ENCODE results near the gene STMND1.
A peak's percentile ranks its signal among the peaks of the same experiment; 100 is the strongest.

The STMND1 gene

DNA sequence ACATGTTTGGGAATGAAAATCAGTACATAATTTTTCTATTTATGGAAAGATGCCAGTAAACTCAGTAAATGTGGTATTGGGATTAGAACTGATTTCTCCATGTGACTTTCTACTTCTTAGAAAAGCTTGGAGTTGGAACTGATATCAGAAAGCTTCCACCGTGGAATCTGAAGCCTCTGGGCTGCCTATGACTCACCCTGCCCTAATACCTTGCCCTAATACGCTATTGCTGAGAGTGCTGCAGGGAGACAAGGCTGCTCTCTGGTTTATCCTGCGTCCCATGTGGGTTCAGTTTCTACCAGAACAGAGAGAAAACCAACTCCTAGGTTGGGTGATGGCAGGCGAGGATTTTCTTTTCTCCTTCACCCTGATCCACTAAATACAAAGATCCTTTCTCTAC lies 3.3 kb upstream of the STMND1 start:
- no peak for DNase-seq (ENCODE audit: low spot score)

GRCh38 chr6:17099401-17100059 lies 2.3 kb upstream of the STMND1 start:
- DNase-seq (ENCODE audit: low spot score), result no peak

DNA sequence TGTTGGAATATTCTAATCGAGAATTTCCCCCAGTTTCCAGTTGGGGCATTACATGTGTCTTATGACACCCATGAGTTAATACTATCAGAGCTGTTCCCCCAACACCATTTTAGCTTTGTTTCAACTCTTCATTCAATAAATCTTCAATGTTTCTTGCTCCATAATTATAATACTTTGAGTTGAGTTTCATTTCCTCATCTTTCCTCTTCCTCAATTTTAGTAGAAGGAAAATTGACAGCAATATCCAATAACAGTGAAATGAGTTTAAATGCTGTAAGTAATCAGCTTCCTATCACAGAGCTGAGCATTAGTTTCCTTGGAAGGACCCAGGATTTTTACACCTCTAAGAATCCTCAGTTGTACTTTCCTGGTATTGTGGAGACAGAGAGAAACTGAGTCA lies 1.0 kb upstream of the STMND1 start:
- DNase-seq (ENCODE audit: low spot score), result no peak

GRCh38 chr6:17102258-17102870 lies 514 bp downstream of the STMND1 start:
- no peak for DNase-seq (ENCODE audit: low spot score)

DNA sequence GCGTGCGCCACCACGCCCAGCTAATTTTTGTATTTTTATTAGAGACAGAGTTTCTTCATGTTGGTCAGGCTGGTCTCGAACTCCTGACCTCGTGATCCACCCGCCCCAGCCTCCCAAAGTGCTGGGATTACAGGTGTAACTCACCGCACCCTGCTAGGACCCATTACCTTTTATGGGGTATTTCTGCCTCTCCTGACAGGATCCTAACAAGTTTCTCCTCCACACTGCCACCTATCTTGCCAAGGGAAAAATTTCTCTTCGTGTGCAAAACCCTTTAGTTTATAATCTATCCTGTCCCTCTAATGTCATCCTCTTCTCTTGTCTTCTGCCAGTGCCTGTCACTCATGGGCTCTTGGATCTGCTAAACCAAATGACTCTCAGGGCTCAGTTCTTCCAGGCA lies 1.9 kb downstream of the STMND1 start:
- no peak for DNase-seq (ENCODE audit: low spot score)

- DNase-seq (ENCODE audit: low spot score), result no peak
Observed at GRCh38 chr6:17107863-17108262, 6.0 kb downstream of the STMND1 start.

GRCh38 chr6:17115251-17116116 lies 13.6 kb downstream of the STMND1 start:
- DNase-seq (ENCODE audit: low spot score), result peak; percentile 41

GRCh38 chr6:17116117-17116440 lies 14.2 kb downstream of the STMND1 start:
- DNase-seq (ENCODE audit: low spot score), result no peak

DNA sequence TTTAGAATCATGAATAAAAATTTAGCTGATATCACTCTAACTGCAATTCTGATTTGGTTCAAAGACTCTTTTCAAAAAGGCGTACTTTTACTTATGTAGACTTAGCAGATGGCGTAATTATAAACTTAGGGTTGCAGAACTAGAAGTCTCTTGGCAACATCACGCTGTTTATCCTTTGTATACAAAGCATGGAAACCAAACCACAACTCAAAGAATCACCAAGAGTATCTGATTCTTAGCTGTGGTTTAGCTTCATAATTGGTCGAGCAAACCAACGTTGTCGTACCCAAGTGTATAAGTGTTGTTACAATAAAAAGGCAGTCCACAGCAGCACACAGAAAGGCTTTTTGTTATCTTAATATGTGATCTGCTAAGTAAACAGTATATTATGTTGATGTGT lies 18.2 kb downstream of the STMND1 start:
- DNase-seq (ENCODE audit: low spot score), result no peak

DNA sequence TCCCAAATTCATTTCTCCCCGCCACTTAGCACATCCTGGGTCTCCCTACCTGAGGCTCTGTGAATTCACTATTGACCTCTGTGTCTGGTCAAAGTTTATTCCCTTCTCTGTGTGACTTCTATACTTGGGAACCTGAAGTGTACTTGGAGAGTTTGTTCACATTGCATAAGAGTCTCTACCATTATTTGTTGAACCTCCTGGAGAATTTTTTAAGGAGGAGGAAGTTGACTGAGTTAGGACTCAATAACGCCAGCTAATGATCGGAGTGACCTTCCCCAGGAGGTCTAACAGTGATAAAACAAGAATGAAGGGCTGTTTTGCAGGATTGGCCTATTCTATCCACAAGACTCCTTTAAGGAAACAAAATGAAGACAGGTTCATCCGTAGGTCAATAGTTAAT lies 23.6 kb downstream of the STMND1 start:
- no peak for DNase-seq (ENCODE audit: low spot score)

GRCh38 chr6:17130786-17131185 lies 28.9 kb downstream of the STMND1 start:
- no peak for DNase-seq (ENCODE audit: low spot score)

- no peak for DNase-seq (ENCODE audit: low spot score)
Observed at GRCh38 chr6:17132967-17133366, 31.1 kb downstream of the STMND1 start.

DNA sequence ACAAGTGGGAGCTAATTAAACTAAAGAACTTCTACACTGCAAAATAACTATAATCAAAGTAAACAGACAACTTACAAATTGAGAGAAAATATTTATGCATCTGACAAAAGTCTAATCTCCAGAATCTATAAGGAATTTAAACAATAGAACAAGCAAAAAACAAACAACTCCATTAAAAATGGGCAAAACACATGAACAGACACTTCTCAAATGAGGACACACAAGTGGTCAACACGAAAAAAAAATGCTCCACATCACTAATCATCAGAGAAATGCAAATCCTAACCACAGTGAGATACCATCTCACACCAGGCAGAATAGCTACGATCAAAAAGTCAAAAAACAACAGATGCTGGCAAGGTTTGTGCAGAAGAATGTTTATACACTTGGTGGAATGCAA lies 36.2 kb downstream of the STMND1 start:
- DNase-seq (ENCODE audit: low spot score), result no peak

DNA sequence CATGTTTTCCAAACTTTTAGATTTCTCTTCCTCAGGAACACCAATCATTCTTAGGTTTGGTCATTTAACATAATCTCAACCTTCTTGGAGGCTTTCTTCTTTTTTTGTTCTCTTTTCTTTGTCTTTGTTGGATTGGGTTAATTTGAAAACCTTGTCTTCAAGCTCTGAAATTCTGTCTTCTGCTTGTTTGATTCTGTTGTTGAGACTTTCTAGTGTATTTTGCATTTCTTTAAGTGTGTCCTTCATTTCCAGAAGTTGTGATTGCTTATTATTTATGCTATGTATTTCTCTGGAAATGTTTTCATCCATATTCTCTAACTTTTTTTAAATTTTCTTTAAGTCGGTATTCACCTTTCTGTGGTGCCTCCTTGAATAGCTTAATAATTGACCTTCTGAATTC lies 42.2 kb downstream of the STMND1 start:
- DNase-seq (ENCODE audit: low spot score), result no peak

DNA sequence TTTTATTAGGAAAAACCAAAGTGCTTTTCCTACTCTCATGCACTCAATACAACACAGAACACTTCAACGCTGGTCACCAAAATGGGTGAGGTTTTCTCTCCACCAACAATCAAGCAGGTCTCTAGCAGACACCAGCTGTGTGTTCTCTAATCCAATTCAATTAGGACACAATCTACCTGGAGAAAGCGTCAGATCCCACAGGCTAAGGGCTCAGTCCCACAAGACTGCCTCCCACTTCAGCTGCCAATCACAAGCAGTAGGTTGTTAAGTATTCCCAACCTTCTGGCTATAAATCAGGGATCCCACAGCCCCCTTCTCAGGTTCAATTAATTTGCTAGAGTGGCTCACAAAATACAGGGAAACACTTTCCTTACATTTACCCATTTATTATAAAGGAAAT lies 47.7 kb downstream of the STMND1 start:
- no peak for DNase-seq (ENCODE audit: low spot score)

DNA sequence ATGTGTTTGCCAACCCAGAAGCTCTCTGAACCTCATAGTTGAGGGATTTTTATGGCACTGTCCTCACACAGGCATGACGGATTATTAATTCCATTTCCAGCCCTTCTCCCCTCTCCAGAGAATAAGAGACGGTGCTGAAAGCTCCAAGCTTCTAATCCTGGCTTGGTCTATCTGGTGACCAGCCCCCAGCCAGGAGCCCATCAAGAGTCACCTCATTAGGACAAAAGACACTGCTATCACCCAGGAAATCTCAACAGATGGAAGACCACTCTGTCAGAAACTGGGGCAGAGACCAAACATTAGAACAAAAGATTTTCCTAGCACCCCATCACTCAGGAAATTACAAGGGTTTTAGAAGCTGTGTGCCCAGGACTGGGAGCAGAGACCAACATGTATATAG lies 48.2 kb downstream of the STMND1 start:
- DNase-seq (ENCODE audit: low spot score), result no peak

- no peak for DNase-seq (ENCODE audit: low spot score)
Observed at GRCh38 chr6:17151888-17152287, 50.0 kb downstream of the STMND1 start.

- no peak for DNase-seq (ENCODE audit: low spot score)
Observed at GRCh38 chr6:17152703-17153102, 50.9 kb downstream of the STMND1 start.

- peak; percentile 65 for DNase-seq (ENCODE audit: low spot score)
Observed at GRCh38 chr6:17156112-17156921, 54.5 kb downstream of the STMND1 start.

DNA sequence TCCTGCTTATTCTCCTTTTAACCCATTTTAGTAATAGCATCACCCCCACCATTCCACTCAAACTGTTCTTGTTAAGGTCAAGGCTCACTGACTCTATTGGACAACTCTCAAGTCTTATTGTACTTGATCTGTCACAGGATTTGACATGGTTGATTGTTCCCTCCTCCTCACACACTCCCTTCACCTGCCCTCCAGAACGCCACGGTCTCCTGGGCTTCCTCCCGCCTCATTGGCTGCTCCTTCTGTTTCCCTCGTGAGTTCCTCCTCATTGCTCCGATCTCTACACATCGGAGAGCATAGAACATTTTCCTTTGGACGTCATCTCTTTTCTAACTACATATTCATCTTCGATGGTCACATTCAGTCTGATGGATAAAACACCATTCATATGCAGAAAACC lies 55.1 kb downstream of the STMND1 start:
- DNase-seq (ENCODE audit: low spot score), result no peak

DNA sequence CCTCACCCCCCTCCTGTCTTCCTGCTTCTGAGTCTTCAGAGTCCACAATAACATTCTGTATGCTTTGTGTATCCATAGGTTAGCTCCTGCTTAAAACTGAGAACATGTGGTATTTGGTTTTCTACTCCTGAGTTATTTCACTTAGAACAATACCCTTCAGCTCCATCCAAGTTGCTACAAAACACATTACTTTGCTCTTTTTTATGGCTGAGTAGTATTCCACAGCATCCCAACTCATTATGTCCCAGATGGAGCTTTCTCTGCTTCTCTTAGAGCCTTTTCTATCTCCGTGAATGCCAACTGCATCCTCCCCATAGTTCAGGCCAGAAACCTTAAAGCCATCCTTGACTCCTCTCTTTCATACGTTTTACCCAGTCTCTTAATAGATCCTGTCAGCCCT lies 55.8 kb downstream of the STMND1 start:
- no peak for DNase-seq (ENCODE audit: low spot score)

DNA sequence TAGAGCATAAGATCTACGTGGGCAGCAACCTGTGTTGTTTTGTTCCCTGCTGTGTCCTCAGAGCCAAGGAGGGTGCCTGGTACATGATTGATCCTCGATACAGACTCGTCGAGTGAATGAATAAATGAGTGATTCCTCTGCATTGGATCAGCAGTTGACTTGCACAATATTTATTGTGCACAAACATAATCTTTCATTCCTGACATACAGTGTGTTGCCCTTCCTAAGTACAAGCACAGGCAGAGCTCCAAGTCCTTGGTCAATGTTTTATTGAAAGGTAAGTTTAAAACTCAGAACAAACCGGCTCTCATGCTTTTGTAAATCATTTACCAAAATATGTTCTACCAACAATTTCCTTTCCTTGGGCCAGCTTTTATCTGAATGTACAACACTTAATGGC lies 57.4 kb downstream of the STMND1 start:
- DNase-seq (ENCODE audit: low spot score), result no peak

- DNase-seq (ENCODE audit: low spot score), result no peak
Observed at GRCh38 chr6:17161076-17161475, 59.2 kb downstream of the STMND1 start.
